Fibroblast of mammary gland (primary cell): Measurements from ENCODE around the gene SND1.

Experiments
- DNase-seq: peaks from one replicate; pipeline ENCODE4 v3.0.0-alpha.2; 2010; ENCODE audit warnings: low read depth
- H3K4me3 ChIP-seq: 2 replicates; pipeline ENCODE4 v1.5.1; 2011; ENCODE audit warnings: low read depth, mild to moderate bottlenecking, low read length, moderate library complexity; ENCODE audit not compliant: control insufficient read depth
- TF ChIP-seq, protein P1 (sequence below): conservative IDR thresholded peaks from 2 replicates; pipeline ENCODE4 v1.5.1; 2011; ENCODE audit warnings: low read depth, low read length, inconsistent platforms; ENCODE audit not compliant: control insufficient read depth, insufficient read depth

Gene SND1

GRCh38 chr7:128008744-128009143 lies 356.8 kb downstream of the SND1 start:
- no peak for DNase-seq
- no peak overlapping the region for H3K4me3 ChIP-seq
- TF ChIP-seq, protein P1, sequence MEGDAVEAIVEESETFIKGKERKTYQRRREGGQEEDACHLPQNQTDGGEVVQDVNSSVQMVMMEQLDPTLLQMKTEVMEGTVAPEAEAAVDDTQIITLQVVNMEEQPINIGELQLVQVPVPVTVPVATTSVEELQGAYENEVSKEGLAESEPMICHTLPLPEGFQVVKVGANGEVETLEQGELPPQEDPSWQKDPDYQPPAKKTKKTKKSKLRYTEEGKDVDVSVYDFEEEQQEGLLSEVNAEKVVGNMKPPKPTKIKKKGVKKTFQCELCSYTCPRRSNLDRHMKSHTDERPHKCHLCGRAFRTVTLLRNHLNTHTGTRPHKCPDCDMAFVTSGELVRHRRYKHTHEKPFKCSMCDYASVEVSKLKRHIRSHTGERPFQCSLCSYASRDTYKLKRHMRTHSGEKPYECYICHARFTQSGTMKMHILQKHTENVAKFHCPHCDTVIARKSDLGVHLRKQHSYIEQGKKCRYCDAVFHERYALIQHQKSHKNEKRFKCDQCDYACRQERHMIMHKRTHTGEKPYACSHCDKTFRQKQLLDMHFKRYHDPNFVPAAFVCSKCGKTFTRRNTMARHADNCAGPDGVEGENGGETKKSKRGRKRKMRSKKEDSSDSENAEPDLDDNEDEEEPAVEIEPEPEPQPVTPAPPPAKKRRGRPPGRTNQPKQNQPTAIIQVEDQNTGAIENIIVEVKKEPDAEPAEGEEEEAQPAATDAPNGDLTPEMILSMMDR: no peak

- no peak overlapping the region for H3K4me3 ChIP-seq
- DNase-seq: no peak
- TF ChIP-seq, protein P1: peak; percentile 7
These were observed 358.6 kb downstream of the SND1 start for GRCh38 chr7:128010391-128011127.

DNA sequence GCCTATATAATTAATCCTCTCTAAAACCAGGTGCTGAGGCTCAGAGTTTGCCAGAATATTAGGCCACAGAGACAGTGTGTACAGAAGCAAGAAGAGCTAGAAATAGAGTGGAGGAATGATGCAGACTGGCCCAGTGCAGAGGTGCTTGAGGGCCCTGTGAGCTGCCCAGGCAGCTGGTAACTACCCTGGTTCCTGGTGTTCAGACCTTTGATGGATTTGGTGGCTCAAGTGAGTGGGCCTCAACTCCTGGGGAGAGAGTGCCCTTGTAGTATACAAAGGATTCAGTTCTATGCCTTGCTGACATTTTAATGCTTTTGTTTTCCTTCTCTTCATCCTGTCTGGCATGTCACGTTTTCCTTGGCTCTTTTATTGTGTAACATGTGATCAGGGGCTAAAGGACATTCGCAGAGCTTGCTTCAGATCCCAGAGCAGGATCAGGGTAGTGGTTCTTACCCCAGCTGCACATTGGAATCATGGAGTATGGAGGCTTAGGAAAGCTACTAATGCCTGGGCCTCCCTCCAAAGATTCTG lies 359.2 kb downstream of the SND1 start:
- no peak for DNase-seq
- H3K4me3 ChIP-seq: no peak overlapping the region
- TF ChIP-seq, protein P1: no peak

GRCh38 chr7:128014811-128015210 lies 362.8 kb downstream of the SND1 start:
- H3K4me3 ChIP-seq: no peak overlapping the region
- DNase-seq: no peak
- TF ChIP-seq, protein P1: no peak

- DNase-seq: no peak
- TF ChIP-seq, protein P1: no peak
- no peak overlapping the region for H3K4me3 ChIP-seq
These were observed 365.5 kb downstream of the SND1 start for GRCh38 chr7:128017460-128017859.

- no peak for DNase-seq
- TF ChIP-seq, protein P1: no peak
- H3K4me3 ChIP-seq: no peak overlapping the region
These were observed 366.2 kb downstream of the SND1 start for GRCh38 chr7:128017862-128018845.
